T-helper 1 cell treated with Interleukin-12 subunit alpha and Interleukin-12 subunit beta and Interleukin-4 antibody, amounts not matched to agents 30 ng/mL and 1 ng/mL, for 36 hours (primary cell): ENCODE results near the gene TCF12. TPM values are rescaled to one million over a fixed set of nuclear protein-coding genes. Genes with fewer than 3 reads are reported as not detected.

Experiments used
- intact Hi-C: fragments of 100-400 bp; cut with micrococcal nuclease; formaldehyde crosslinking; loops from one replicate; pipeline ENCODE4 v1.15.1; 2024
- total RNA-seq: library from RNA; stranded (reverse); gene quantifications from 2 replicates; pipeline ENCODE4 v1.2.3, GENCODE V29; 2022

The TCF12 gene
- total RNA-seq, 1 donor from 2014 or later: 86.2 TPM

- intact Hi-C loops: no loop called here
Observed at GRCh38 chr15:57203906-57204305, 285.5 kb downstream of the TCF12 start.

DNA sequence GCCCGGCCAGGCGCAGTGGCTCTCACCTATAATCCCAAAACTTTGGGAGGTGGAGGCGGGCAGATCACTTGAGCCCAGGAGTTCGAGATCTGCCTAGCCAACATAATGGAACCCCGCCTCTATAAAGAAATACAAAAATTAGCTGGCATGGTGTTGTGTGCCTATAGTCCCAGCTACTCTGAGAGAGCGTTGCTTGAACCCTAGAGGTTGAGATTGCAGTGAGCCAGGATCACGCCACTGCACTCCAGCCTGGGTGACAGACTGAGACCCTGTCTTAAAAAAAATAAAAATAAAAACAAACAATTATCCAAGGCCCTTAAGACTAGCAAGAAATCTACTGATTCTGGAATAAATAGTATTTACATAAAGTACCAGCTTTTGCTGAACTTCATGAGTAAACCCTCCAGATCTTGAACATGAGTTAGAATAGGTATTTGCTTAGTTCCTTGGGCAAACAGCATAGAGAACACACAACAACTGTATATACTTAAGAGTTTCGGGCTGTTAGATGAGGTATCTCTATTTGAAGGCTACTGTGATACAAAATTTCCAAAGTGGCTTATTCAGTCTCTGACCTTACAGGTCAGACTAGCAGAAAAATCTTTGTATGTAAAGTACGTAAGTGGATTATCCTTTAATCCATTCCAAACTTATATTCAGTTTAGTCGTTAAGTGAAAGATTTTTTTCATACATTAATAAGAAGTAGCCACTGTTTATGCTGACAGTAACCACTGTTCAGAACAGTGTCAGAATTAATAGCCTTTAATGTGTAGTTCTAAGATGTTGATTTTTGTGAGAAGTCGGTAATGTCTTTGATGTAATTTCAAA is 286.8 kb downstream of the TCF12 start:
- intact Hi-C loops: no loop called here

GRCh38 chr15:57205996-57206395 is 287.6 kb downstream of the TCF12 start:
- intact Hi-C loops: no loop called here

DNA sequence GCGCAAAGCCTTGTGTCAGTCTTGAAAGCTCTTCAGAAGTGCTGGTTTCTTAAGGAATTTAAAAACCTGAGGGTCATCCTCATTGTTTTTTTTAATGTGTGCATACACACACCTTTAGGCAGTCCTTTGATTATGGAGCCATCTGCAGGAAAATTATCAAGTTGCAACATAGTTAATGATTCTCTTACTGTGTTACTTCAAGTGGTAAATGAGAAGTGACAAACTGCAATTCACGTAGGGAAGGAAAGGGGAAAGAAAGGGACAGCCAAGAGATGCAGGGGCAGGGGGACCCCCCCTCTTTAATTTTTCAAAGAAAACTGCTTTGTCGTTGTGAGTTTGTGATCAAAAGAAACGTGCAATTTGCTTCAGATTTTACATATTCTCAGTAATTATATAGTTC is 295.4 kb downstream of the TCF12 start:
- intact Hi-C loops: loop anchor here (1.0 to 10.0 kb wide), 2 partner anchors 68 to 719 kb away; no protein-coding TSS in a partner anchor

- intact Hi-C loops: loop anchor here (10.0 kb wide), 1 partner anchor 721 kb away; no protein-coding TSS in a partner anchor
Observed at GRCh38 chr15:57215326-57215725, 296.9 kb downstream of the TCF12 start.

GRCh38 chr15:57215881-57216280 is 297.4 kb downstream of the TCF12 start:
- intact Hi-C loops: loop anchor here (10.0 kb wide), 1 partner anchor 721 kb away; no protein-coding TSS in a partner anchor

DNA sequence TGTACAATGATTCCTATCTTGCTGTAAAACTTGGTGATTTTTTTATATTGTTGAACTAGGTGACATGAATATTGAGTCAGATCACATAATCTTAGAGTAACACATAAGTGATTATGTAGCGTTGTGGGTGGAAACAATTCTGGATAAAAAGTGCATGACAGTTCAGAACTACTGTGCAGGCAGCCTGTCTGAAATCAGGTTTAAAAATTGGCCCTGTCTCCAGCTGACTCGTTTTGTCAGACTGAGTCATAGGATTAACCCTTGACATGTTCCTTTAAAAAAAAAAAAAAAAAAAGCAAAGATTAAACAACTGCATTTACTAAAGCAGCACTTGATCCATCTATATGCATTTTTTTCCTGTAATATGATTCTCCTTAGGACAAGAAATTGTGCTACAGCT is 297.8 kb downstream of the TCF12 start:
- intact Hi-C loops: loop anchor here (10.0 kb wide), 1 partner anchor 721 kb away; no protein-coding TSS in a partner anchor

DNA sequence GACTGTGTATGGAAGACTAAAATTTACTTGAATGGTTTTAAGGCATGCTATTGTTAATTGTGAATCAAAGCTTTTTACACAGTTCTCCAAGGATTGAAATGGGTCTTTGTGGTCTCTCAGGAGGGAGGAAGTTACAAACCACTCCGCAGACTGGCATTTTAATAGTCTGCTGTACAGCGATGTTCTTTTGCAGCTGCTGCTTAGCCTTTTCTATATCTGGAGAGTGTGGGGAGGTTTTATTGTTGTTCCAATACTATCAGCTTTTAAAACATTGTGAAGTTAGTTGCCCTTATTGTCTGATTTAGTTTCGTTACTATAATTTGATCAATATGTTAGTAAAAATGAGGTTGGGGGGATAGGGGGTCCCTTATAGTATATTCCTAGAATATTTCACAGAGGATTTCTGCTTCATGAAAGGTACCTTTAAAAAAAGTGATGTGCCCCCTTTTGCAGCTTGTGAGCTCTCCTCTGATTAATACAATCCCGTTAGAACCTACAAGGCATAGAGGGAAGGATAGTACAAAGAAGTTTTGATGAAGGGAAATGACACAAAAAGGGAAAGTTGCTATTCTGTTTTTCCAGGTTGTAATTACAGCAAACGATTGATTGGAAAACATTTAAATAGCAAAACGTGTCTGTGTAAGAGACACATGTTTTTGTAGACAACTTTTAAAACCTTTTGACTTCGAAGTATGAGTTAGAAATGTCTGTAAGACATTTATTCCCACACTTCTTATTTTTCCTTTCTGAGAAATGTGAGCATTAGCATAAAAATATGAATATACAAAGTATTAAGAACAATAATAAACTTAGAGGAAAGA is 299.5 kb downstream of the TCF12 start:
- intact Hi-C loops: loop anchor here (10.0 kb wide), 1 partner anchor 723 kb away; no protein-coding TSS in a partner anchor

GRCh38 chr15:57218826-57219576 is 300.6 kb downstream of the TCF12 start:
- intact Hi-C loops: loop anchor here (10.0 kb wide), 1 partner anchor 724 kb away; no protein-coding TSS in a partner anchor

DNA sequence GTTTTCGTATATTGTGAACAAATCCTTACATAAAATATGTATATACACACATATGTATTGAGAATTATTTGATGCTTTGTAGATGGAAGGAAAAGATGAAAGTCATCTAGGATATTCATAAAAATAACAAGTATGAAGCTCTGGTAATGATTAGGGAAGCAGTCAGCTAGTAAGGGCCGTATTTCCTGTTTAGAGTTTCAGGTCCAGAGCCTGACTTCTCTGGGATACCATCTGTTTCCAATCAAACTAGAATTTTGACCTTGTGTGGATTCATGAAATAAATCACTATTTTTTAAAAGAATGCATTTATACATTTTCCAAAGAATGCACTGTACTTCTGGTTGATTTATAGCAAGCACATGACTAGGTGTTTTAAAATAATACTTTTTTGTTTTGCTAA is 301.8 kb downstream of the TCF12 start:
- intact Hi-C loops: no loop called here

DNA sequence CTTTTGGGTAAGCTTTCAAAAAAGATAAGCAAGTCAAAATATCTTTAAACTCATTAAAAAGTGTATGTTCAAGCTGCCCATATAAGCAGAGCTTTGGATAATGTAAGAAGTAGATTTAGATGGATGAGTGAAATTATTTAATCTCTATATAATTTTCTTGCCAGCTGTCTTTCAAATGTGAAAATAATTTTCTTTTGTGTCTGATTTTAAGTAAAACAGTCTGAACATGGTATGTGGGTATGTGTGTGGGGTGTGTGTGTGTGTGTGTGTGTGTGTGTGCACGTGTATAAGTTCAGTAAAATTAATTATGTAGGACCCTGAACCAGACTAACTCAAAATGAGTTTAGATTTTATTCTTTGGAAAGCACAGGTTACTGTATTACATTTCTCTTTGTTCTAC is 302.7 kb downstream of the TCF12 start:
- intact Hi-C loops: no loop called here

DNA sequence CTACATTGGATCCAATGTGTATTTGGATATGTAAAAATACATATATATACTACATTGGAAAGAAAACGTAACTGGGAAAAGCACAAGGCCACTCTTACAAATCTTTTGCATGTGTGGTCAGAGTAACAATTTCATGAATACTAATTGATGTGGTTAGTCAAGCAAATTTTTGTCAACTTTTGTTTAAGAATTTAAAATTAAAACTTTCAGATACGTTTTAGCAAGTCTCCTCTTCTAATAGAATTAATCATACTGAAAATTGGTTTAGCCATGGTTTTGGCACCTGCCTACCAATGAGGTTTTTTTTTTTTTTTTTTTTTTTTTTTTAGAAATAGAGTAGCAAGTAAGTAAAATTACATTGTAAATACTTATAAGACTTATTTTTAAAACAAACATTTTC is 304.9 kb downstream of the TCF12 start:
- intact Hi-C loops: no loop called here

DNA sequence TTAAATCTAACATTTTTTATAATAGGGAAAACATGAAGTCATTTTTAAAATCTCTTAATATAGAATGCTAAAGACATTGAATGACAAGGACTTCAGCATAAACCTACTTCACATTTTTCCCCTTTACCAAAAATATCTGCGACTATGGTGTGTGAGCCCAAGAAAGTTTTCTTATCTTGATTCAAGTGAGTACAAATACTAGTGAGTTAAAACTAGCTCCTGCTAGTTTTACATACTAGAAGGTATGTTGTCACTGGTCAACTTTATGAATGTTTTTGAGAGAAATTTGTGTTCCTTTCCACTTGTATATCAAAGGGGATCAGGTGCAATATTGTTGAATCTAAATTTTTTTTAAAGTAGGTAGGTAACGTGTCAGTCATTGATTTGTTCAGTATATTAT is 305.4 kb downstream of the TCF12 start:
- intact Hi-C loops: no loop called here

DNA sequence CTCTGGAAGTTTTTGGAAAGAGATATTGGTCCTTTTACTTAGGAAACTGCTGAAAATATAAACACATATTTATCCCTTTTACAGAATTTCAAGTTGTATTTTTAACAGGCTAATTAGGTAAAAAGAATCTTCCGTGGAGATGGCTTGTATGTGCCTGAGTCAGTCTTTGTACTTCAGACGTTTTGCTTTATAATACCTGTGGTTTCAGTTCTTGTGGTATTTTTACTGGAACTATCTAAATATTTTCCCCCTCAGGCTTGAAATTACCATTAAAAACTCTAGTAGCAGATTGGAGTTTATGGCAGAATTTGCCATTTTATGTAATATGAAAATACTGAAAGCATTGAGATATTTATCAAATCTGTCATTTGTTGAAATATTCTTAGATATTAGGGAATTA is 306.2 kb downstream of the TCF12 start:
- intact Hi-C loops: no loop called here

- intact Hi-C loops: no loop called here
Observed at GRCh38 chr15:57227166-57227565, 308.7 kb downstream of the TCF12 start.

GRCh38 chr15:57227899-57228298 is 309.5 kb downstream of the TCF12 start:
- intact Hi-C loops: no loop called here

- intact Hi-C loops: no loop called here
Observed at GRCh38 chr15:57228395-57228794, 310.0 kb downstream of the TCF12 start.

DNA sequence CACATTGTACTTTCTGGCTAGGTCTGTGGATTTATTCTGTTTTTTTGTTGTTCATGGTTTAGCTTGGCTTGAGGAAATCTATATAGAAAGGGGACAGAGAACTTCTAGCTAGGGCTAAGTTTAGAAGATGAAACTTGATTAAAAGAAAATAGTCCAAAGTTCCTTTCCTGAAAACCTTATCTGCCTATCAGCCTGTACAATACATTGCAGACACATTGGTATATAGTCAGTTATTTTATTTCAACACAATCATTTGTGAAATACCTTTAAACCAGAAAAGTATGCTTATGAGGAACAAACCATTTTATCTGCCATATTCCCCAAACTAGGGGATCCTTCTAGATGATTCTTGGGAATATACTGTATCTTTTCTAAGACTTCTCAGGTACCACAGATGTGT is 310.6 kb downstream of the TCF12 start:
- intact Hi-C loops: no loop called here

DNA sequence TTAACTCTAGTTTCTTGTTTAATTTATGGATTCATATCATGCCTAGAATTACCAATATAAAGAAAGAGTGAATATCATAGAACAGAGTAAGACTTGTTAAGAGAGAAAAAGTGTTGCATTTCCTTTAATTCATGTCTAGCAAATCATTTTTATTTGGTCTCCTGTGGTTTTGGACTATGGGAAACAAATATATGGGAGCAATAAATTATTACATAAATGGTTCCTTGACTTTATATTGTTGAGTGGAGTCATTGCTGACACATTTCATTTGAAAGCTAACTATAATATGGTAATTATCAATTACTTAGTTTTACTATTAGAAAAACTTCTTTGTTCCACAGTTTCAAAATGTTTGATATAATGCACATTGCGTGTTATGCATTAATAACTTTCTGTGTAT is 313.1 kb downstream of the TCF12 start:
- intact Hi-C loops: no loop called here

DNA sequence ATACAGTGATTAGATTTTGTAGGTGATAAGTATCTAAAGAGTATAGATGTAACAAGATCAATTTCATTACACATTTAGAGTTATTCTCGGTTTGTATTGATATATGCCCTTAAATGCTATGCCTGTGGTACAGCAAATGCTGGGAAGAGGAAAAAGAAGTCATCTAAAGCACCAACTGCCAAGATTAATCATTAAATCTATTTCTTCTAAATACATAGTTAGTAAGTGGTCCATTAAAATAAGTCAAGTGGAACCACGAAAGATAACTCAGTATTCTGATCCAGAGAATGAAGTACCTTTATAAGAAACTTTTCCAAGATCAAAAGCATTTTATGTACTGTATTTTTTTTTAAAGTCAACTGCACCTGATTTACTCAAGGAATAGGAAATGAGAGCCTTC is 315.7 kb downstream of the TCF12 start:
- intact Hi-C loops: no loop called here

DNA sequence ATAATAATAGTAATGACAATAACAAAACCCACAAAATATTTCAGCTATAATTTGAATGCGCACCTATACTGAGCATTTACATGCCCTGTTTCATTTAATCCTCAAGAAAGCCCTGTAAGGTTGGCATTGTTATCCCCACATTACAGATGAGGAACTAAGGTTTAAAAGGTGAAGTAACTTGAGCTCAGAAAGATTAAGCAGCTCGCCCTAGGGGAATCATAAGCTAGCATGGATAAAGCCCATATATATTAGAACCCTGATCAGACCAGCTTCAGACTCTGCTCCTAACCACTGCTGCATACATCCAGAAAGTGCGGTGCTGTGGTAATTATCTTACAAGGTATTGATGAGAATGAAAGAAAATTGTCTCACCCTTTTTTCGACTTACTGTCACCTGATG is 316.7 kb downstream of the TCF12 start:
- intact Hi-C loops: loop anchor here (5.0 kb wide), 1 partner anchor 48 kb away; no protein-coding TSS in a partner anchor
